Bronchial smooth muscle cell (primary cell): ENCODE data around the gene PTK6. TPM values are rescaled to one million over a fixed set of nuclear protein-coding genes. Genes with fewer than 3 reads are reported as not detected.

ENCODE experiments used
- total RNA-seq: library from RNA; depleted of rRNA; stranded (reverse); fragments of >200 nt; gene quantifications from 2 replicates; pipeline ENCODE4 v1.2.1, GENCODE V29; 2014

The PTK6 gene
- total RNA-seq: 0.09 and 0.16 TPM in 2 replicates

DNA sequence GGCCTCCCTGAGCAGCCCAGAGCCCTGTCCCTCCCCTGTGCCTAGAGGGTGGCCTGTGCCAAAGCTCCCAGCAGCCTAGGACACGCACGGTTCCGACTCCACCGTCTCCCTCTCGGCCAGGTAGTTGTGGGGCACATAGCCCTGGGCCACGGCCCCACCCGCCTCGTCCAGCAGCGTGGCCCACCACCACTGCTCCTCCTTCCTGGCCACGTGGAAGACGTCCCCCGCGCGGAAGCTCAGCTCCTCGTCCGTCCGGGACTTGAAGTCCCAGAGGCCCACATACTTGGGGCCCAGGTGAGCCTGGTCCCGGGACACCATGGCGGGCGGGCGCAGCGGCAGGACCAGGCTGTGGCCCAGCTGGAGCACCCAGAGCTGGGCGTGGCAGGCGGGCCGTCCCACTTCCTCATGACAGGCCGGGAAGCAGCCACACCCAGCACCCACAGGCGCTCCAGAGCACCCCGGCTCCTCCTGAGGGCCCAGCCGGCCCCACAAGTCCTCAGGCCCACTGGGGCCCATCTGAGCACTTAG, at the start of gene PTK6:
PTK6 (minus strand) TSS at position 380 of the 528 bp plus-strand sequence; CDS start at position 318, 62 bp downstream.

DNA sequence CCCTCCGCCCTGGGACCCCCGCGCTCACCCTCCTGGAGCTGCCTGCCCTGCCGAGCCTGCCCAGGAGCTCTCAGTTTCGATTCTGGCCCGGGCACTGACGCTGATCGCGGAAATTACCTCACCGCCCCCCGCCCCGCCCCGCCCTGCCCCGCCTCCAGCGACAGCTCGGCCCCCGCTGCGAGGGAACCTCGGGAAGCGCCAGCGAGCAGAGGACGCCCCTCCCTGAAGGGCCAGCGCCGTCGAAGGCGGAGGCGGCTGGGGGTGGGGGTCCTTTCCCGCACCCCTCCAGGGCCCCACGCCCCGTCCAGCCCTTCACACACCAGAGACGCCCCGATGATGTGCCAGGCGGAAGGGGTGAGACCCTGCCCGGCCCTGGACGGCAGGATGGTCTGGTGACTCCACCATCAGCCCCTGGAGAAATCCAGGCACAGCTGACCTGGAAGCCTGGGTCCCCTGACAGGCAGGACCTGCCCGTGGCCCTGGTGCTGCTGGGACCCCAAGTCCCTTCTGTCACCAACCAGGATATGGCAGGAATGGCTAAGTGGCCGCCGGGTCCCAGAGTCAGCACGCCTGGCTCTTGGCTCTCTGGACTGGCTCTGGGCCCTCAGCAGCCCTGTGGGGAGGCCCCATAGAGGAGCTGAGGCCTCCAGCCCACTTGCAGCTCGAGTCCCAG, 37.1 kb upstream of the PTK6 start, which contains the start of gene HELZ2:
HELZ2 (minus strand) TSS at position 84 of the 673 bp plus-strand sequence. CDS start 1,854 bp downstream, outside the sequence.

DNA sequence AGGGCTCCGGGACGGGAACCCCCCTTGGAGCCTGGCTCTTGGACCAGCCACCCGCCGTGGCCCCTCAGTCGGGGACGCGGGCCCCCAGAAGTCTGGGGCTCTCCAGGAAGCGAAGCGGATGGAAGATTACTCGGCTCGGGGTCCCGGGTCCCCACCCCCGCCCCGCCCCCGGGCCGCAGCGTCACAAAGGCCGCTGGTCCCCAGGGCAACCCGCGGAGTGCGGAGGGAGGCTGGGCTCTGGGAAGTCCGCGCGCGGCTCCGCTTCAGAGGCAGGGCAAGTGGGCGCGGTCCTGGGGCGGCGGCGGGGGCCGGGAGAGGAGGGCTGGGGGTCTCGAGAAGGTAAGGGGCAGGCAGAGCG, 16.7 kb upstream of the PTK6 start, which contains the start of gene FNDC11:
FNDC11 (plus strand) TSS at position 227 of the 358 bp plus-strand sequence. CDS start 1,505 bp downstream, outside the sequence.

DNA sequence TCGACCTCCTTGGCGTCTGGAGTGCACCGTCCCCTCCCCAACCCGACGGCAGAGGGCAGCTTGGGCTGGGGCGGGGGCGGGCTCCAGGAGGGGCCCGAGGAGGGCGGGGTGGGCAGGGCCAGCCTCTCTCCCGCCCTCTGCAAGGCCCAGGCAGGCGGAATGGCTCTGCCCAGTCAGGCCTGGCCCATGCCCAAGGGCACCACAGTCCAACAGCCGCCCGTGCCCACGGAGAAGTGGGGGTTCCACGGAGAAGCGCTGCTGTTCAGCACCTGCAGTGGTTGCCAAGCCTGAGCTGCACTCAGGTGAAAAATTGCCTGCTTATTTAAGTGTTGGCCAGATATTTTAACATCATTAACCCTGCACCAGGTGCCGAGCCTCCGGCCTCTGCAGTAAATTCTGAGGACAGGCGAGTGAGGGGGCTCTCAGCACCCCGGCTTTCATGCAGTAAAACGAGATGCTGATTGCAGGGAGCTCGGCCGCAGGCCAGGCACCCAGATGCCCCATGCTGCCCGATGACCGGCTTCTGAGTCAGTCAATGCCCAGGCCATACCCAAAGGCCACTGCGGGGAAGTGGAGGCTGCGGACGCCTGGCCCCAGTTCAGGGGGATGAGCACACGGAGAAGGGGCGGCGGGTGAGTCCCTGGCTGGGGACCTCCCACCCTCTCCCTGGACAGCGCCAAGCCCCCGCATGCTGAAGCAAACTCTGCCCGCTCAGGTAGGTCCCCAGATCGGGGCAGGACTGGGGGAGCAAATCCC, 10.7 kb upstream of the PTK6 start, which contains the start of gene SRMS:
SRMS (minus strand) TSS at position 25 of the 756 bp plus-strand sequence. CDS start 286 bp downstream, outside the sequence.

DNA sequence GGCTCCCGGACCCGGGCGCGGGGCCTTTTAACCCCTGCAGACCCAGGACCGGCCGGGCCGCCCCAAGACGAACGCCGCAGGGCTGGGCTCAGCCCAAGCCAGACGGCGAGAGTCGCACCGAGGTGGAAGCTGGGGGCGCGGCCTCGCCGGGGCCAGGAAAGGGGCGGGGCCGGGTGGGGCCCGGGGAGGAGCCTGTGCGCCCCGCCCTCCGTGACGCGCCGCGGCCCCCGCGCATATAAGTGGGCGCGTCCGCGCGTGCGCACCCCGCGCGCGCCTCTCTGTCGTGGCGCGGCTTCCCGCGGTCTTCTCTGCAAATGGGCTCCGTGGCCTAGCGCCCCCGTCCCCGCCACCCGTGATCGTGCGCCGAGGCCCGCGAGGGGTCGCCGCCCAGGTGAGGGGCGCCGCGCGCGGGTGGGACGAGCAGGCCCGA, 16.7 kb downstream of the PTK6 start, which contains the start of gene PPDPF:
PPDPF (plus strand) TSS at position 262 of the 430 bp plus-strand sequence. CDS start 544 bp downstream, outside the sequence.

DNA sequence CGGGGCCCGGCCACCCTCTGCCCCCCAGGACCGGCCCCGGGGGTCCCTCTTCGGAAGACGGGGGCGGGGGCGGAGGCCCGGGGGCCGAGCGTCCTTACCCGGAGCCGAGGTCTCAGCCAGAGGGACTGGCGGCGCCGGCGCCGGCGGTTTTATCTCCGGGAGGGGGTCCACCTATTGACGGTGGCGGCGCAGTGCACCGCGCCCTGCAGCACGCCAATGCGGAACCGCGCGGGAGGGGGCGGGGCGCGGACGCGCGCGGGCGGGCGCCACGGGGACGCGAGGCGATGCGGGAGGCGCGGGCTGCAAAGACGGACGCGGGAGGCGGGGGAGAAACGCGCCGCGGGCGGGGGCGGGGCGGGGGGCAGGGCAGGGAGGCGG, 38.2 kb downstream of the PTK6 start, which contains the start of gene EEF1A2:
EEF1A2 (minus strand) TSS at position 124 of the 378 bp plus-strand sequence. CDS start 1,320 bp downstream, outside the sequence.

Other genes with a start within 250 kb of the PTK6 start
- gene COL20A1, start 244.2 kb downstream of the PTK6 start, total RNA-seq: under 0.01 TPM in 1 of 2 replicates, not detected in the other
- not detected in 2 replicates for gene CHRNA4, start 176.0 kb downstream of the PTK6 start, total RNA-seq
- not detected in 2 replicates for gene KCNQ2, start 64.7 kb downstream of the PTK6 start, total RNA-seq
- gene EEF1A2, start 38.3 kb downstream of the PTK6 start, total RNA-seq: 0.43 and 0.79 TPM in 2 replicates
- gene PPDPF, start 16.6 kb downstream of the PTK6 start, total RNA-seq: 14.9 and 23.5 TPM in 2 replicates
- gene SRMS, start 10.4 kb upstream of the PTK6 start, total RNA-seq: not detected in 2 replicates
- gene FNDC11, start 16.8 kb upstream of the PTK6 start, total RNA-seq: 0.60 and 0.95 TPM in 2 replicates
- gene HELZ2, start 36.9 kb upstream of the PTK6 start, total RNA-seq: 36.8 and 38.1 TPM in 2 replicates
- gene GMEB2, start 89.7 kb upstream of the PTK6 start, total RNA-seq: 6.0 and 6.5 TPM in 2 replicates
- 7.2 and 11.7 TPM in 2 replicates for gene STMN3, start 116.0 kb upstream of the PTK6 start, total RNA-seq
- 7.7 and 9.9 TPM in 2 replicates for gene RTEL1, start 120.9 kb upstream of the PTK6 start, total RNA-seq
- 0.52 and 18.1 TPM in 2 replicates for gene TNFRSF6B, start 159.3 kb upstream of the PTK6 start, total RNA-seq
- 36.7 and 63.4 TPM in 2 replicates for gene ARFRP1, start 170.6 kb upstream of the PTK6 start, total RNA-seq
- 18.4 and 25.1 TPM in 2 replicates for gene ZGPAT, start 170.7 kb upstream of the PTK6 start, total RNA-seq
- 2.4 and 3.0 TPM in 2 replicates for gene LIME1, start 199.3 kb upstream of the PTK6 start, total RNA-seq
- gene SLC2A4RG, start 202.4 kb upstream of the PTK6 start, total RNA-seq: 17.7 and 18.8 TPM in 2 replicates